Measurements from ENCODE around the gene SOHLH1.

- TF ChIP-seq, protein P1, sequence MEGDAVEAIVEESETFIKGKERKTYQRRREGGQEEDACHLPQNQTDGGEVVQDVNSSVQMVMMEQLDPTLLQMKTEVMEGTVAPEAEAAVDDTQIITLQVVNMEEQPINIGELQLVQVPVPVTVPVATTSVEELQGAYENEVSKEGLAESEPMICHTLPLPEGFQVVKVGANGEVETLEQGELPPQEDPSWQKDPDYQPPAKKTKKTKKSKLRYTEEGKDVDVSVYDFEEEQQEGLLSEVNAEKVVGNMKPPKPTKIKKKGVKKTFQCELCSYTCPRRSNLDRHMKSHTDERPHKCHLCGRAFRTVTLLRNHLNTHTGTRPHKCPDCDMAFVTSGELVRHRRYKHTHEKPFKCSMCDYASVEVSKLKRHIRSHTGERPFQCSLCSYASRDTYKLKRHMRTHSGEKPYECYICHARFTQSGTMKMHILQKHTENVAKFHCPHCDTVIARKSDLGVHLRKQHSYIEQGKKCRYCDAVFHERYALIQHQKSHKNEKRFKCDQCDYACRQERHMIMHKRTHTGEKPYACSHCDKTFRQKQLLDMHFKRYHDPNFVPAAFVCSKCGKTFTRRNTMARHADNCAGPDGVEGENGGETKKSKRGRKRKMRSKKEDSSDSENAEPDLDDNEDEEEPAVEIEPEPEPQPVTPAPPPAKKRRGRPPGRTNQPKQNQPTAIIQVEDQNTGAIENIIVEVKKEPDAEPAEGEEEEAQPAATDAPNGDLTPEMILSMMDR (IDR thresholded peaks at IDR 0.05; ENCODE audit: insufficient read depth, low read length, poor library complexity, severe bottlenecking) = no peak
- no peak for TF ChIP-seq EZH2phosphoT487 (conservative IDR thresholded peaks at IDR 0.05; ENCODE audit: low read length)
These were observed 29.3 kb upstream of the SOHLH1 start for GRCh38 chr9:135728436-135729110.
